Globus pallidus (tissue), 1 donor: ENCODE data around the gene FES.

ENCODE experiments used
- DNase-seq: peaks from one replicate; pipeline ENCODE4 v3.0.0-alpha.2; 2015; ENCODE audit warnings: low spot score

Gene FES

GRCh38 chr15:90931575-90931827 lies 47.2 kb downstream of the FES start:
- DNase-seq: no peak

DNA sequence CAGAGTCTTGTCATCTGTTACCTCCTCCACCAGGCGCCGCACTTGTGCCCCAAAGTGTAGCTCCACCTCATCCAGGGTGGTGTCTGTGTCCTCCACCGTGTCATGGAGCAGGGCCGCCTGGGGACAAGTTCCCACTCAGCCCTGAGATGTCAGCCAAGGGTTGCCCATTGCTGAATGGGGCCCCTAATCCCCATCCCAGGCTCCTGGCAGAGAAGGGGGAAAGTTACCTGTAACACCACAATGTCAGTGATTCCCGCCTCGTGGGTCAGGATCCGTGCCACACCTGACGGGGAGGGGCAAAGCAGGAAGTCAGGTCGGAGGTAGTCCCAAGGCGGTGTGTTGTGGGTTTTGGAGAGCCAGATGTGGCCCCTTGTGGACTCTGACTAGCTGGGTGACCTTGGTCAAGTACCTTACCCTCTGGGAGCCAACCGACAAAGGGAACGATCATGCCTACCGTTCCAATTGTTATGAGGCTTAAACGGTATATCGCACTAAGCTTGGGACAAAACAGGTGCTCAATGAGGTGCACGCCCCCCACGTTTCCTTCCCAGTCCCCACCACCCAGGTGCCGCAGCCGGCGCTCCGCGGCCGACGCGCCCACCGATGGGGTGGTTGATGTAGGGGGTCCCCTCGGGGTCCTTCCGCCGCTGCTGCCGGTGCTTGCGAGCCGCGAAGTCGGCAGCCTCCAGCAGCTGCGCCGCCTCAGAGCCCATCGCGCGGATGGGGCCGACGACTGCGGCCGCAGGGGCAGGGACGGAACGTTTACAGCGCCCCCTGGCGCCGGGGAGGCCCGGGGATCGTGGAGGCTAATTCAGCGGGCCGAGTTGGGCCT lies 47.7 kb downstream of the FES start, which contains the start of gene HDDC3:
HDDC3 (minus strand) TSS at position 722 of the 832 bp plus-strand sequence; CDS start at position 713, 9 bp downstream.
- peak; percentile 78 for DNase-seq

- DNase-seq: no peak
These were observed 48.3 kb downstream of the FES start for GRCh38 chr15:90932660-90932991.

- DNase-seq: no peak
These were observed 49.0 kb downstream of the FES start for GRCh38 chr15:90933301-90933700.

DNA sequence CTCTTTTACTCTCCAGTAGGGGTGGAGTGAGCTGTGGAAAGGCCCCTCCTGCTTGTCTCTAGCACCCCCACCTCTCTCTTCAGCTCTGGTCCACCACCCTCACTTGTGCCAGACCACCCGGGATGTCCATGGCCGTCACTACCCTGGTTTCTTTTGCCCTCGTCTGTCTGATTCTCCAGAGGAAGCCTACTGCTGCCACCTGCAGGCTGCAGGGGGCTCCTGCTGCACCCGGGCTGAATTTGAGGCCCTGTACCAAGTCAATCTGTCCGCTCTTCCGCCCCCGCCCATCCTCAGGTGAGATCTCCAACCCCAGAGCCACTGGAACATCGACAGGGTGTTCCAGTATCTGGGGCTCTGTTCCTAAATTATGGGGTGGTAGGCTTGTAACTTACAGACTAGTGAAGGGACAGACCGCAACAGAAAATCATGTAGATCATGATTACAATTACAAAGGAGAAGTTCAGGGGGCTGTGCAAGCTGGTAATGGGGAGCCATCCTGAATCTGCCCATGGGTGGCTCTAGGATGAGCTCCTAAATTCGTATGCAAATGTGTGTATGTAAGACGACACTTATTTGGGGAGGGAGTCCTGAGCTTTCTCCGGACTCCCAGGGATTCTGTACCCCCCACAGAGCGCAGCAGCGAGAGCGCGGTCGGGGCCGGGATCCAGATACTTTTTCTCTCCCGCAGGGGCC lies 50.1 kb downstream of the FES start:
- peak; percentile 89 for DNase-seq

GRCh38 chr15:90934949-90935751 lies 50.8 kb downstream of the FES start, which contains the start of gene UNC45A:
Gene UNC45A, plus strand, starts transcription at chr15:90935285. Its CDS starts 40 bp downstream, at chr15:90935325.
- peak; percentile 90 for DNase-seq

DNA sequence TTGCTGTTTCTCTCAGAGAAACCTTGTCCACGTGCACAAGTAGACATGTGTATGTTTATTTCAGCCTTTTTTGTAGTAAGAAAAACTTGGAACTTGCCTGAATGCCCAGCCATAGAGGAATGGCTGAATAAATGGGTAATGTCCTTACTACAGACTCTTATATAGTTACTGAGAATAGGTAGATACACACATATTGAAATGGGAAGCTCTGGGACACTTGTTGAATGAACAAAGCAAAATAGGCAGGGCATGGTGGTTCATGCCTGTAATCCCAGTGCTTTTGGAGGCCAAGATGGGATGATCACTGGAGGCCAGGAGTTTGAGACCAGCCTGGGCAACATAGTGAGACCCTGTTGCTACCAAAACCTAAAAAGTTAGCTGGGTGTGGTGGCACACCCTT lies 52.5 kb downstream of the FES start:
- no peak for DNase-seq

- DNase-seq: no peak
These were observed 54.0 kb downstream of the FES start for GRCh38 chr15:90938261-90938660.

- DNase-seq: no peak
These were observed 55.5 kb downstream of the FES start for GRCh38 chr15:90939756-90940155.

GRCh38 chr15:90941038-90941437 lies 56.7 kb downstream of the FES start:
- DNase-seq: no peak

GRCh38 chr15:90942354-90943120 lies 58.2 kb downstream of the FES start:
- DNase-seq: no peak

GRCh38 chr15:90945091-90945490 lies 60.8 kb downstream of the FES start:
- DNase-seq: no peak
